Fibroblast of skin of right quadriceps (primary cell): ENCODE measurements around the gene FRMD4B.
"Not testable (repeated sequence)": the region's sequence is repeated elsewhere in the genome, so short reads cannot be mapped to it uniquely, and the experiment has no call there.

Source experiments
- DNase-seq: peaks from one replicate; pipeline ENCODE4 v3.0.0-alpha.2; 2013

The FRMD4B gene

GRCh38 chr3:69282181-69282580 is 103.7 kb downstream of the FRMD4B start:
- no peak for DNase-seq

GRCh38 chr3:69277403-69277802 is 108.5 kb downstream of the FRMD4B start:
- DNase-seq, result not testable (repeated sequence)

GRCh38 chr3:69276884-69277283 is 109.0 kb downstream of the FRMD4B start:
- no peak for DNase-seq

- DNase-seq, result not testable (repeated sequence)
These were observed 109.7 kb downstream of the FRMD4B start for GRCh38 chr3:69276191-69276590.

GRCh38 chr3:69273896-69274295 is 112.0 kb downstream of the FRMD4B start:
- no peak for DNase-seq

GRCh38 chr3:69272556-69272955 is 113.3 kb downstream of the FRMD4B start:
- DNase-seq, result no peak

- DNase-seq, result no peak
These were observed 114.8 kb downstream of the FRMD4B start for GRCh38 chr3:69271098-69271497.

GRCh38 chr3:69266585-69266984 is 119.3 kb downstream of the FRMD4B start:
- DNase-seq, result no peak

GRCh38 chr3:69266071-69266470 is 119.8 kb downstream of the FRMD4B start:
- not testable (repeated sequence) for DNase-seq

- DNase-seq, result not testable (repeated sequence)
These were observed 125.0 kb downstream of the FRMD4B start for GRCh38 chr3:69260843-69261405.

GRCh38 chr3:69260216-69260787 is 125.6 kb downstream of the FRMD4B start:
- DNase-seq, result no peak

GRCh38 chr3:69259125-69259524 is 126.8 kb downstream of the FRMD4B start:
- no peak for DNase-seq

GRCh38 chr3:69255928-69256327 is 130.0 kb downstream of the FRMD4B start:
- no peak for DNase-seq

GRCh38 chr3:69254351-69254750 is 131.5 kb downstream of the FRMD4B start:
- DNase-seq, result no peak

- DNase-seq, result no peak
These were observed 133.3 kb downstream of the FRMD4B start for GRCh38 chr3:69252631-69253030.

- no peak for DNase-seq
These were observed 133.7 kb downstream of the FRMD4B start for GRCh38 chr3:69252141-69252540.

- DNase-seq, result no peak
These were observed 134.6 kb downstream of the FRMD4B start for GRCh38 chr3:69251078-69251805.

- DNase-seq, result peak; percentile 62
These were observed 135.9 kb downstream of the FRMD4B start for GRCh38 chr3:69250014-69250413.

GRCh38 chr3:69249001-69249400 is 136.9 kb downstream of the FRMD4B start:
- no peak for DNase-seq

GRCh38 chr3:69248436-69248835 is 137.5 kb downstream of the FRMD4B start:
- DNase-seq, result no peak

- DNase-seq, result no peak
These were observed 139.3 kb downstream of the FRMD4B start for GRCh38 chr3:69246612-69247011.

- no peak for DNase-seq
These were observed 141.8 kb downstream of the FRMD4B start for GRCh38 chr3:69244039-69244438.

GRCh38 chr3:69241769-69242168 is 144.1 kb downstream of the FRMD4B start:
- no peak for DNase-seq
